Osteocyte (in vitro differentiated cells): ENCODE measurements around the gene ZFHX3. TPM values are rescaled to one million over a fixed set of nuclear protein-coding genes. Genes with fewer than 3 reads are reported as not detected.

Experiments
- DNase-seq: peaks from one replicate; pipeline ENCODE4 v3.0.0; 2021; ENCODE audit warnings: mixed read lengths; ENCODE audit not compliant: unreplicated experiment; ENCODE audit errors: extremely low spot score
- H3K27ac Mint-ChIP-seq: one replicate; pipeline ENCODE4 v1.8.0; 2021; ENCODE audit warnings: mild to moderate bottlenecking, mixed read lengths; ENCODE audit not compliant: unreplicated experiment
- H3K27me3 Mint-ChIP-seq: one replicate; pipeline ENCODE4 v1.8.0; 2021; ENCODE audit warnings: mixed read lengths; ENCODE audit not compliant: unreplicated experiment
- H3K36me3 Mint-ChIP-seq: one replicate; pipeline ENCODE4 v1.8.0; 2021; ENCODE audit warnings: mixed read lengths; ENCODE audit not compliant: unreplicated experiment
- H3K4me1 Mint-ChIP-seq: one replicate; pipeline ENCODE4 v1.8.0; 2021; ENCODE audit warnings: mixed read lengths; ENCODE audit not compliant: unreplicated experiment
- H3K4me3 Mint-ChIP-seq: one replicate; pipeline ENCODE4 v1.8.0; 2021; ENCODE audit warnings: mild to moderate bottlenecking, moderate library complexity, mixed read lengths; ENCODE audit not compliant: unreplicated experiment
- H3K9me3 Mint-ChIP-seq: one replicate; pipeline ENCODE4 v1.8.0; 2021; ENCODE audit warnings: mixed read lengths; ENCODE audit not compliant: unreplicated experiment
- total RNA-seq: library from RNA; stranded (reverse); gene quantifications from 2 replicates; pipeline ENCODE4 v1.2.1, GENCODE V29; 2021
- TF ChIP-seq, protein P1 (sequence below): fragments of 200-600 bp; sonication (generic); IDR thresholded peaks from 2 replicates; pipeline ENCODE4 v1.5.0; 2021; ENCODE audit warnings: antibody characterized with exemption, mild to moderate bottlenecking, moderate library complexity

The ZFHX3 gene
- total RNA-seq, 1 donor from 2014 or later, result 89.1 TPM

DNA sequence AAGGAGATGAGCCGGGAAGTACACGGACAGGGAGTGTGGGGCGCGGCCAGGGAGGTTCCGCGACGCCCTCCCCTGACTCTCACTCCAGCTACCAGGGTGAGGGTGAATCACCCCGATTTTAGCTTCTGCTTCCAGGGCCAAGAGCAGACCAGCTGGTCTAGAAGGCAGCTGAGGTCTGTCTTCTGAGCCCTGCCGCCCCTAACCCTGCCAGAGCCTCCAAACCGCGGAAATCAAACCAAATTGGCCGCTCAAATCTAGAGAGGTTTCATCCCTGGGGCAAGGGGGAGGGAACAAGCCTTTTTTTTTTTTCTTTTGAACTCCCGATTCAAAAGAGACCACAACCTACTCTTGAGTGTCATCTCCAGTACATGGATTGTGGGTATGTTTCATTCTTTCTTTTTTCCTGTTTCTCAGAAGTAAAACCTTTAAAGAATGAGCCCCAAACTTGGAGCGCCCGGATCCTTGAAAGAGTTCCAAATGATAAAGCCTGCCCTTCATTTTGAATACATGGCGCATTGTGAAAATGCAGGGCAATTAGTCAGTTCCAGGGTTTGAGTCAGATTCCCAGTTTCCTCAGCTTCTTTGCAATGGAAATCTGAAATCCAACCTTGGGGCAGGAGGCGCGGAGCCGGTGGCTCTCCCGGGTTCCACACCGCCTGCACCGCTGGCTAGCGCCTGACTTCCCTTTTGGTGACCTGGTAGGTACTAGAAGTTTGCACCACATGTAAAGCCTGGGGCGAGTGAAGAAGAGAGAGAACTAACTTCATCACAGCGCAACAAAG lies 16.5 kb upstream of the ZFHX3 start:
- peaks cover 89% of the 10 kb centered on the region for H3K4me1 Mint-ChIP-seq
- H3K36me3 Mint-ChIP-seq, result no peaks in the 10 kb centered on the region
- DNase-seq, result no peak
- peak overlapping the region; percentile 88 for H3K4me3 Mint-ChIP-seq
- H3K9me3 Mint-ChIP-seq, result no peaks in the 10 kb centered on the region
- peak overlapping the region; percentile 97 for H3K27ac Mint-ChIP-seq
- H3K27me3 Mint-ChIP-seq, result no peaks in the 10 kb centered on the region
- TF ChIP-seq, protein P1, sequence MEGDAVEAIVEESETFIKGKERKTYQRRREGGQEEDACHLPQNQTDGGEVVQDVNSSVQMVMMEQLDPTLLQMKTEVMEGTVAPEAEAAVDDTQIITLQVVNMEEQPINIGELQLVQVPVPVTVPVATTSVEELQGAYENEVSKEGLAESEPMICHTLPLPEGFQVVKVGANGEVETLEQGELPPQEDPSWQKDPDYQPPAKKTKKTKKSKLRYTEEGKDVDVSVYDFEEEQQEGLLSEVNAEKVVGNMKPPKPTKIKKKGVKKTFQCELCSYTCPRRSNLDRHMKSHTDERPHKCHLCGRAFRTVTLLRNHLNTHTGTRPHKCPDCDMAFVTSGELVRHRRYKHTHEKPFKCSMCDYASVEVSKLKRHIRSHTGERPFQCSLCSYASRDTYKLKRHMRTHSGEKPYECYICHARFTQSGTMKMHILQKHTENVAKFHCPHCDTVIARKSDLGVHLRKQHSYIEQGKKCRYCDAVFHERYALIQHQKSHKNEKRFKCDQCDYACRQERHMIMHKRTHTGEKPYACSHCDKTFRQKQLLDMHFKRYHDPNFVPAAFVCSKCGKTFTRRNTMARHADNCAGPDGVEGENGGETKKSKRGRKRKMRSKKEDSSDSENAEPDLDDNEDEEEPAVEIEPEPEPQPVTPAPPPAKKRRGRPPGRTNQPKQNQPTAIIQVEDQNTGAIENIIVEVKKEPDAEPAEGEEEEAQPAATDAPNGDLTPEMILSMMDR, result no peak

DNA sequence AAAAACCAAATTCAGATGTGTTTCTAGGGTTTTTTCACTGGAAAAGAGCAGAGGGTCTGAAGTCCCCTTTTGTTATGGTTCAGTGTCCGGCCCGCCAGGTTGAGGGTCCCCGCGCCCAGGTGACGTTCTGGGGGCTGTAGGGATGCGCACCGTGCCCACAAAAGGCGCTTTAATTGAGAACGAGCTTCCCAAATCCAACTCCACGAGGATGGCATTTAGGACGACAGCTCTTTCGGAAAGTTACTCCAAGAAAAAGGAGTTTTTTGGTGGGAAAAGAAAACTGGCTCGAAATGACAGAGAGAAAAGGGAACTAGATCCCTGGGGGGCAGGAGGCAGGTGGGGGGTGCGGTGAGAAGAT lies 15.9 kb upstream of the ZFHX3 start:
- no peak for DNase-seq
- peak overlapping the region; percentile 88 for H3K4me3 Mint-ChIP-seq
- no peaks in the 10 kb centered on the region for H3K9me3 Mint-ChIP-seq
- TF ChIP-seq, protein P1, result no peak
- no peaks in the 10 kb centered on the region for H3K36me3 Mint-ChIP-seq
- no peaks in the 10 kb centered on the region for H3K27me3 Mint-ChIP-seq
- peak overlapping the region; percentile 97 for H3K27ac Mint-ChIP-seq
- peaks cover 84% of the 10 kb centered on the region for H3K4me1 Mint-ChIP-seq

DNA sequence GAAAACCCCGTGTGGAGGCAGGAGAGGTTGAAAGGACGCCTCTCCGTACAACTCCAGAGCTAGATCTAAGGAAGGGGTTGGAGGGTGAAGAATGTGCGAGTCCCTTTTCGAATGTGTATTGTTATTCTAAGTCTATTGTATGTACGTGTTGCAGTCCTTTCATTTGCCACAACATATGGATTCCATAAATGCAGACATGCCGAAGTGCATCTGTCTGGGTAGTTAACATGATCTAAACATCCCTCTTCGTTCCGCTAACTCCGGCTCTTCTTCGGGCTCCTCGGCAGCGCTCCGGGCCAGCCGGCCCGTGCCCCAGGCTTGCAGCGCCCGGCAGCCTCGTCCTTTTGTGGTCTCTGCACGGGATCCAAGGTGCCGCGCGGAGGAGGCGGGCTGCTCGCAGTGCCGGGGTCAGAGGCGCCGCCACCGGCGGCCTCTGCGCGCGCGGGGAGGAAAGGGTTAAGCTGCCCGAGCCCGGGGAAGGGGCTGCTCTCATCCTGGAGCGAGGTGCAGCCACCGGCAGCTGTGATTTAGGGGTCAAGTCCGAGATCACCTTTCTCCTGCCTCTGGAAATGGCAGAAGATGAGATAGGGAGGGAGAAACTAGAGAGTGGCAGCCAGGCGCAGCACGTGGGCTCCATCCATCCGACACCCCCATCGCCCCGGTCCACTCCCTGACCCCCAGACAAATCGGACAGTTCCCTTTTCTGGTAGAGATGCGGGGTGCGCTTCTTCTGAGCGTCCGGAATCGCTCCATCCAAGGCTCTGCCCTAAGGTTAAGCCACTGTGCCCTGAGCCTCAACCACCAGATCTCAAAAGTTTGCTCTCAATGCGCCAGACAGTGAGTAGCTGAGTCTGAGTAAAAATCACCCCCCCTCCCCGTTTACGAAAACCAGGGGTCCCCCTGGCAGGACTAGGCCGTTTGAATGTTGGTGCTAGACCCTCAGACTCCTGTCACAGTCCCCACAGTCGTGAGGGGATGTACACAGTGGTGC lies 15.1 kb upstream of the ZFHX3 start:
- Mint-ChIP-seq H3K4me1 (peaks cover 76% of the 10 kb centered on the region), H3K4me3 (peak overlapping the region; percentile 88), H3K27ac (peak overlapping the region; percentile 97), H3K27me3 (no peaks in the 10 kb centered on the region), H3K36me3 (no peaks in the 10 kb centered on the region), H3K9me3 (no peaks in the 10 kb centered on the region)
- no peak for DNase-seq
- TF ChIP-seq, protein P1, result no peak

DNA sequence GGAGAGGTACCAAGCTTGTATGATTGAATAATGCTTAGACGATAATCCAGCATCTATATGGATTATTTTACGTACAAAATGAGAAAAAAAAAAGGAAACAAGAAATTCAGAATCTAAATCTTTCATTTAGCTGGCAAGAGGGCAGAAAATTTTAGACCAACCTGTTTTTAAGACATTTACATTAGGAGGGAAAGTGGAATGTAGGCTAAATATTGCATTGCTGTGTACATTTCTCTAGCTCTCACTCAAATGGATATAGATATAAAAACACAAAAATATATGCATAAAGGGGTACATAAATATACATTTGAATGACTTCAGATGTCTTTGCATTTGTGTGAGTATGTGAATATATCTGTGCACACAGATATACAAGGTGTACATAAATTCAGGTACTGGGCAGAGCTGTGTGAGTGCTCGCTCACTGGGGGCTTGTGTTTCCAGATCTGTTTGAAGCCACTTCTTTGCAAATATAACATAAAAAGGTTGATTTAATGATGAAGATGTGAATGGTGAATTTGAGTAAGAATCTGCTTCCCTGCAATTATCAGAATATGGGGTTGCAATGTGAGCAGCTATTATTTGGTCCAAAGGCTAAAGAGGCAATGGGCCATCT lies 14.2 kb upstream of the ZFHX3 start:
- DNase-seq, result no peak
- TF ChIP-seq, protein P1, result no peak
- H3K4me1 Mint-ChIP-seq, result peaks cover 67% of the 10 kb centered on the region
- peak overlapping the region; percentile 97 for H3K27ac Mint-ChIP-seq
- no peaks in the 10 kb centered on the region for H3K27me3 Mint-ChIP-seq
- peaks cover 3% of the 10 kb centered on the region for H3K36me3 Mint-ChIP-seq
- H3K9me3 Mint-ChIP-seq, result no peaks in the 10 kb centered on the region
- peak overlapping the region; percentile 88 for H3K4me3 Mint-ChIP-seq
